ENCODE measurements around the gene FGR. TPM values are rescaled to one million over a fixed set of nuclear protein-coding genes. Genes with fewer than 3 reads are reported as not detected.

The FGR gene
- total RNA-seq, 1 donor from 2014 or later, result 0.22 TPM

GRCh38 chr1:27570356-27570755 is 64.6 kb downstream of the FGR start:
- intact Hi-C loops (cut with micrococcal nuclease), result no loop called here

- intact Hi-C loops (cut with micrococcal nuclease), result loop anchor here (2.0 kb wide), 1 partner anchor 205 kb away; no protein-coding TSS in a partner anchor
These were observed 65.3 kb downstream of the FGR start for GRCh38 chr1:27569506-27570291.

GRCh38 chr1:27569088-27569460 is 65.9 kb downstream of the FGR start:
- intact Hi-C loops (cut with micrococcal nuclease), result loop anchor here (2.0 kb wide), 1 partner anchor 204 kb away; no protein-coding TSS in a partner anchor

DNA sequence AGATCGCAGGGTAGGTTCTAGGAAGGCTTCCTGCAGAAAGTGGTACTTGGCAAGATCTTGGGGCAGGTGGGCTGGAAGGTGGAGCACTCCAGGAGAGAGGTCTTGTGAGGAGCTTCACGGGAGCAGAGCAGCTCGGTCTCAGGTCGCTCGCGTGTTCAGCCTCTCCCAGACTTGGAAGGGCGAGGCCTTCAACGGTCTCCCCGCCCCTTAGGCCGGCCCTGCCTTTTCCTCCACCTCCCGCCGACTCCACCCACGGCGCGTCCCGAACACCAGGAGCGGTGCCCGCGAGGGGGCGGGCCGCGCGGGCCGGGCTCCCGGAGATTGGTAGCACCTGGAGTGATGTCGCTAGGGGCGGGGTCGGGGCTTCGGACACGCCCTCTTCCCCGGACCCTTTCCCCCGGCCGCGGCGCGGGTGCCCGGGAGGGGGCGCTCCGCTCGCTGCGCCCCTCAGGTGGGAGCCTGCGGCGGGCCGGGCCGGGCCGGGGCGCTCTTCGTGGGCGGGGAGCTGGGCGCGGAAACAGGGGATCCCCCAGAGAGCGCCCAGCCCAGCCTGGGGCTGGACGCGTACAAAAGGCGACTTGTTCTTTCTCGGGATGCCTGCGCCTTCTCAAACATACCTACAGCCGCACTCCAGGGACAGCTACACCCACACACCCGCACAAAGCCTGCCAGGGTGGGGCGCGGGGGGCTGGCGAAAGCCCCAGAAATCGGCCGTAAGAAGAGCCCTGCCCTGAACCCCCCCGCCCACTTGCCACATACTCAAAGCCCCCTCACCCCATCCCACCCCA is 66.5 kb downstream of the FGR start:
- intact Hi-C loops (cut with micrococcal nuclease), result loop anchor here (1.0 to 2.0 kb wide), 10 partner anchors 12 to 520 kb away; partner anchors contain the start of genes AHDC1, EYA3, GPR3 and STX12

GRCh38 chr1:27567971-27568299 is 67.0 kb downstream of the FGR start:
- intact Hi-C loops (cut with micrococcal nuclease), result loop anchor here (1.0 to 2.0 kb wide), 10 partner anchors 12 to 520 kb away; partner anchors contain the start of genes AHDC1, EYA3, GPR3 and STX12

DNA sequence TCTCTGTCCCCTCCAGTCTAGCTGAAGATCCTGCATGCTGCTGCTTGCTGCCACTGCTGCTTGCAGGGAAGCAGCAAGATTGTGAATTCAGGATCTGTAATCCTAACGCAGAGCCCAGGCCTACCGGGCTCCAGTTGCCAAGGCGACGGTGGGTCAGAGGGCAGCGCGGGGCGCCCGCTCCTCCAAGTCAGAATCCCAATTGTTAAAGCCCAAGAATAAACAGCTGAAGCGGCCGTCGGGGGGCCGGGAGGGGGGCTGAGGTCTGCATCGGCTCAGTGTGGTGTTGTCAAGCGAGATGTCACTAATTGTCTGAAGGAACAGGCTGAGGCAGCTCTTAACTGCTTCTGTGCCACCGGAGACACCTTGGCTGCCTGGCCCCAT is 67.8 kb downstream of the FGR start:
- intact Hi-C loops (cut with micrococcal nuclease), result no loop called here

- intact Hi-C loops (cut with micrococcal nuclease), result no loop called here
These were observed 68.4 kb downstream of the FGR start for GRCh38 chr1:27566462-27567145.

- intact Hi-C loops (cut with micrococcal nuclease), result no loop called here
These were observed 70.0 kb downstream of the FGR start for GRCh38 chr1:27564710-27565649.

- intact Hi-C loops (cut with micrococcal nuclease), result no loop called here
These were observed 71.2 kb downstream of the FGR start for GRCh38 chr1:27563591-27564471.

DNA sequence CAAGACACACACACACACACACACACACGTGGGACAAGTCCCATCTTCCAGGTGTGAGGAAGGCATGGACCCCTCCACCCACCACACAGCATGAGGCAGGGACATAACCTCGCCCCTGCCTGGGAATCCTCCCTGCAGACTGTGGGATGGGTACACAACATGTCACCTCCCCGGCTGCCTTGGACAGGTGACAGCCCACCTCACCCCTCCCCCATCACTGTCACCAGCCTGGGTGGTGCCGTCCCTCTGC is 71.7 kb downstream of the FGR start:
- intact Hi-C loops (cut with micrococcal nuclease), result no loop called here

DNA sequence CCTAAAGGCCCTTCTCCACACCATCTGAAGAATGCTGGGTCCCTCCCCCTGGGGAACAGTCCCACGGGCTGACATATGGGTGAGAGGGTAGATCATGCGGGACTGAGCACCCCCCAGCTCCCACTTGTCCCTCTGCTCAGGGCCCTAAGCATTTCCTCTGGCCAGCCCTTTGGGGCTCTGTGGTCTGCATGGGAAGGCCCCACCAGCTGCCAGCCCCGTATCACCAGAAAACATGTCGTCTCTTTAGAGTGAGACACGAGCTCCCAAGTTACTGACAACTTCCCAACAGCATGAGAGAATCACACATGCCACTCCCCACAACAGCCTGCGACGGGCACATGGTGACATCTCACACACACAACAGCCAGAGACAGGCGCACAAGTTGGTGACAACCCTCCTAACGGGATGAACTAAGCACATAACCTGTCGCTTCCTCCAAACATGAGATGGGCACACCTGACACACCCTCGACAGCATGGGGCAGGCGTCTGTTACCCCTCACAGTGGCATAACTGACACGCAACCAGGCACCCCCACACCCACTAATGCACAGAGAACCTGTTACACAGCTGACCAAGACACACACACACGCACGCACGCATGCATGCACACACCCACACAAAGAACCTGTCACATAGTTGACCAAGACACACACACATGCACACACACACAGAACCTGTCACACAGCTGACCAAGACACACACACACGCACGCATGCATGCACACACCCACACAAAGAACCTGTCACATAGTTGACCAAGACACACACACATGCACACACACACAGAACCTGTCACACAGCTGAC is 72.2 kb downstream of the FGR start:
- intact Hi-C loops (cut with micrococcal nuclease), result no loop called here

Other genes with a start within 250 kb of the FGR start
- gene GPR3, start 242.6 kb downstream of the FGR start, total RNA-seq, result 0.32 and 0.56 TPM in 2 replicates
- 124 and 127 TPM in 2 replicates for gene WASF2, start 145.0 kb downstream of the FGR start, total RNA-seq
- 37.3 and 37.7 TPM in 2 replicates for gene AHDC1, start 31.0 kb downstream of the FGR start, total RNA-seq
- gene IFI6, start 37.0 kb upstream of the FGR start, total RNA-seq, result 267 and 279 TPM in 2 replicates
- gene FAM76A, start 90.8 kb upstream of the FGR start, total RNA-seq, result 15.5 and 16.1 TPM in 2 replicates
- gene STX12, start 138.0 kb upstream of the FGR start, total RNA-seq, result 31.5 and 31.7 TPM in 2 replicates
- 65.1 and 67.0 TPM in 2 replicates for gene PPP1R8, start 195.6 kb upstream of the FGR start, total RNA-seq
- gene THEMIS2, start 237.4 kb upstream of the FGR start, total RNA-seq, result 79.0 and 99.0 TPM in 2 replicates

Measured in T-helper 1 cell treated with Interleukin-12 subunit alpha and Interleukin-12 subunit beta and Interleukin-4 antibody, amounts not matched to agents 30 ng/mL and 1 ng/mL, for 36 hours (primary cell).